Urothelium cell line (cell line): ENCODE measurements around the gene MAGEA12.
"Not testable (repeated sequence)": the region's sequence is repeated elsewhere in the genome, so short reads cannot be mapped to it uniquely, and the experiment has no call there.

Experiments
- DNase-seq: peaks from one replicate; pipeline ENCODE4 v3.0.0; 2011; ENCODE audit warnings: low spot score, mixed read lengths
- FAIRE-seq: peaks from 2 replicates; lab custom pipeline; 2011; peaks lifted over from hg19 to GRCh38; lab: Jason Lieb, UNC

The MAGEA12 gene

GRCh38 chrX:152759544-152759943 is 26.0 kb downstream of the MAGEA12 start:
- DNase-seq, FAIRE-seq: not testable (repeated sequence)

DNA sequence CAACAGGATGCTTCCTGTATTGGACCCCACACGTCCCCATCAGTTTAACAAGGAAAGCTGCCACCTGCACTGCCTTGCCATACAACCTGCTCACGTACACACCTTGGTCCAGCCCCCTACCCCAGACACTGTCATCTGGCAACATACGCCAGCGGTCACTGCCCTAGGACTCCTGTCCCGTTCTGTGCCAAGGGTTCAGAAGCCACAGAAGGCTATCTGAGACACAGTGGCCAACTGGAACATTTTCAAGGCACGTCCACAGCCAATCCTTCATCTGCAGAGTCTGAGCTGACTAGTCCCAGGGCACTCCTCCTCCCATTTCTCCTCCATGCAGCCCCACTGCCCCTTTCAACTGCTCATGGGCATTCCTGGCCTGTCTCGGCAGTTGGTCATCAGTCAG is 28.0 kb downstream of the MAGEA12 start:
- DNase-seq, FAIRE-seq: not testable (repeated sequence)

GRCh38 chrX:152766562-152766961 is 33.0 kb downstream of the MAGEA12 start:
- not testable (repeated sequence) for FAIRE-seq, DNase-seq

DNA sequence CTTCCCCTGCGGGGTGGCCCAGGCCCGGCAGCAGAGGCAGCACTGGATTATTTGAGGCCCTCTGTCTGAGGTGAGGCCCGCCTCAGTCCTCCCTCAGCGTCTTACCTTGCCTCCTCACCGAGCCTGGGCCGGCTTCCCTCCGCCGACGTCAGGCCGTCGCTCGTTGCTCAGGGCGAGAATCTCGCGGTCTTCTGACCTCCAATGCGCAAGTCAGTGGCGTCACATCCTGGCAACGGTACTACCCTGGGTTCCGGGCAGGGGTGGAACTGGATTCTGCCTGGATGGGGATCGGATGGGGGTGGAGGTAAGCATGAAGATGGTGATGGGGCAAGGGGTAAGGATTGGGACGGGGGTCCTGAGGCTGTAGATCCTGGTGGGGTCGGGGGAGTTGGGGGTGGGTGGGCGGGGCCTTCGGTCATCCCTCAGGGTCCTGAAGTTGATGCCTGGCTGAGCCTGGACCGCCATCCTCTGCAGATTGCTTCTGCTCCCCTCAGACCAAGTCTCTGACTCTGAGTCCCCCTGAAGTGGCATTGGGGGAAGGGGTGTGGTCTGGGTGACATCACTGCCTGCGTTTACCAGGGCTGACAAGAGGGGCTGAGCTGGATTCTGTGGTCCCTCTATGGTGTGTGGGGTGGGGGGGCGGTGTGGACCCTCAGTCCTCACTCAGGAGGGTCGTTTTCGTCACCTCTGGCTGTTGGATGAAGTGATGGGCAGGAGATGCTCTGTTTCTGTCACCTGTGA is 36.2 kb downstream of the MAGEA12 start, which contains the start of gene MAGEA6:
TSS of gene MAGEA6 (minus strand) at position 141 of the 741 bp plus-strand sequence. CDS start 2,039 bp downstream, outside the sequence.
- peak; percentile 79 for FAIRE-seq

DNA sequence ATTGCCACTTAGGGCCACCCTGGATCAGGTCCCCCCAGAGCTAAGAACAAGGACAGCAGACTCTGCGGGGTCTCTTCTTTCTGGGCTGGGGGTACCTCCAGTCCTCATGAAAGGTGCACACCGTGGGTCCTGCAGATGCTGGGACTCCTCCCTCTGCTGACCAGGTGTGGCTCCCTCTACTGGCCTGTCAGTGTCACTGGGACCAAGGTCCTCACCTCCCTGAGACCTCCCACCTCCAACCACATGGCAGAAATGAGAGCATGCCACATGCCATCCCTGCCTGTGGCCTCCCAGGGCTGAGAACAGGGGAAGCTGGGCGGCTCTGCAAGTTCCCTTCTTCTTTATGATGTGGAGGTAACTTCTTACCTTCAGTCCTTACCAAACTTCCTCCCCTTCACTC is 53.5 kb downstream of the MAGEA12 start:
- DNase-seq, FAIRE-seq: not testable (repeated sequence)

More for the DNA sequence above, 36.2 kb downstream of the MAGEA12 start, which contains the start of gene MAGEA6:
- not testable (repeated sequence) for DNase-seq
